HEK293 (cell line): ENCODE results near the gene SMIM33.
A peak's percentile ranks its signal among the peaks of the same experiment; 100 is the strongest.

Source experiments
- EGR2 ChIP-seq: fragments of 450-650 bp; formaldehyde crosslinking; IDR thresholded peaks from 2 replicates; pipeline ENCODE4 v1.5.1; 2016; ENCODE audit warnings: low read depth, missing biosample characterization, missing genetic modification characterization
- HIC1 ChIP-seq: fragments of 450-650 bp; formaldehyde crosslinking; IDR thresholded peaks from 2 replicates; pipeline ENCODE4 v1.5.1; 2016; ENCODE audit warnings: missing biosample characterization, missing genetic modification characterization
- KLF7 ChIP-seq: fragments of 450-650 bp; formaldehyde crosslinking; IDR thresholded peaks from 2 replicates; pipeline ENCODE4 v1.5.1; 2016; ENCODE audit warnings: missing biosample characterization, missing genetic modification characterization, borderline replicate concordance
- RBAK ChIP-seq: fragments of 450-650 bp; formaldehyde crosslinking; IDR thresholded peaks from 2 replicates; pipeline ENCODE4 v1.5.1; 2016; ENCODE audit warnings: missing biosample characterization, missing genetic modification characterization
- ZBTB21 ChIP-seq: fragments of 450-650 bp; formaldehyde crosslinking; IDR thresholded peaks from 2 replicates; pipeline ENCODE4 v1.5.1; 2017; ENCODE audit warnings: missing biosample characterization, missing genetic modification characterization
- ZBTB7A ChIP-seq: fragments of 450-650 bp; formaldehyde crosslinking; IDR thresholded peaks from 2 replicates; pipeline ENCODE4 v1.5.1; 2016; ENCODE audit warnings: low read depth, missing biosample characterization, missing genetic modification characterization
- ZNF114 ChIP-seq: fragments of 450-650 bp; formaldehyde crosslinking; IDR thresholded peaks from 2 replicates; pipeline ENCODE4 v1.5.0; 2017; ENCODE audit warnings: missing biosample characterization, missing genetic modification characterization
- ZNF169 ChIP-seq: fragments of 450-650 bp; formaldehyde crosslinking; IDR thresholded peaks from 2 replicates; pipeline ENCODE4 v1.5.1; 2016; ENCODE audit warnings: missing biosample characterization, missing genetic modification characterization
- ZNF18 ChIP-seq: fragments of 450-650 bp; formaldehyde crosslinking; IDR thresholded peaks from 2 replicates; pipeline ENCODE4 v1.5.1; 2016; ENCODE audit warnings: missing biosample characterization, missing genetic modification characterization
- ZNF274 ChIP-seq, 2 experiments: fragments of 200-500 bp in 1 of 2; fragments of 450-650 bp in 1 of 2; sonication (Bioruptor generic) in 1 of 2; formaldehyde crosslinking in 1 of 2; IDR thresholded peaks; 2 replicates each; pipeline versions ENCODE4 v1.5.1 to v1.6.1; 2014 to 2016; ENCODE audit warnings: borderline replicate concordance in 1 of 2, inconsistent platforms in 1 of 2, low read length in 1 of 2, missing biosample characterization in 1 of 2, missing genetic modification characterization in 1 of 2
- ZNF391 ChIP-seq: fragments of 450-650 bp; formaldehyde crosslinking; IDR thresholded peaks from 2 replicates; pipeline ENCODE4 v1.5.1; 2016; ENCODE audit warnings: low read depth, missing biosample characterization, missing genetic modification characterization, borderline replicate concordance
- ZNF473 ChIP-seq: fragments of 450-650 bp; formaldehyde crosslinking; IDR thresholded peaks from 2 replicates; pipeline ENCODE4 v1.5.1; 2017; ENCODE audit warnings: missing biosample characterization, missing genetic modification characterization
- ZNF521 ChIP-seq: fragments of 450-650 bp; formaldehyde crosslinking; IDR thresholded peaks from 2 replicates; pipeline ENCODE4 v1.5.1; 2017; ENCODE audit warnings: missing biosample characterization, mild to moderate bottlenecking, missing genetic modification characterization
- ZNF670 ChIP-seq: fragments of 450-650 bp; formaldehyde crosslinking; IDR thresholded peaks from 2 replicates; pipeline ENCODE4 v1.5.1; 2016; ENCODE audit warnings: missing biosample characterization, missing genetic modification characterization, low read depth
- TF ChIP-seq, protein P1 (sequence below): fragments of 450-650 bp; formaldehyde crosslinking; IDR thresholded peaks from 2 replicates; pipeline ENCODE4 v1.5.1; 2016; ENCODE audit warnings: missing biosample characterization, missing genetic modification characterization
- TF ChIP-seq, protein P2 (sequence below): fragments of 450-650 bp; formaldehyde crosslinking; IDR thresholded peaks from 2 replicates; pipeline ENCODE4 v1.5.1; 2016; ENCODE audit warnings: missing biosample characterization, missing genetic modification characterization

Gene SMIM33

GRCh38 chr5:139453683-139454567 is 16.9 kb upstream of the SMIM33 start (continued):
- TF ChIP-seq, protein P1, sequence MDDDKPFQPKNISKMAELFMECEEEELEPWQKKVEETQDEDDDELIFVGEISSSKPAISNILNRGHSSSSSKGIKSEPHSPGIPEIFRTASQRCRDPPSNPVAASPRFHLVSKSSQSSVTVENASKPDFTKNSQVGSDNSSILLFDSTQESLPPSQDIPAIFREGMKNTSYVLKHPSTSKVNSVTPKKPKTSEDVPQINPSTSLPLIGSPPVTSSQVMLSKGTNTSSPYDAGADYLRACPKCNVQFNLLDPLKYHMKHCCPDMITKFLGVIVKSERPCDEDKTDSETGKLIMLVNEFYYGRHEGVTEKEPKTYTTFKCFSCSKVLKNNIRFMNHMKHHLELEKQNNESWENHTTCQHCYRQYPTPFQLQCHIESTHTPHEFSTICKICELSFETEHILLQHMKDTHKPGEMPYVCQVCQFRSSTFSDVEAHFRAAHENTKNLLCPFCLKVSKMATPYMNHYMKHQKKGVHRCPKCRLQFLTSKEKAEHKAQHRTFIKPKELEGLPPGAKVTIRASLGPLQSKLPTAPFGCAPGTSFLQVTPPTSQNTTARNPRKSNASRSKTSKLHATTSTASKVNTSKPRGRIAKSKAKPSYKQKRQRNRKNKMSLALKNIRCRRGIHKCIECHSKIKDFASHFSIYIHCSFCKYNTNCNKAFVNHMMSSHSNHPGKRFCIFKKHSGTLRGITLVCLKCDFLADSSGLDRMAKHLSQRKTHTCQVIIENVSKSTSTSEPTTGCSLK, result 0 out of 2 replicates have a peak, but pooled peaks have one; percentile 20
- TF ChIP-seq ZNF670 (tag by site-specific recombination) (0 out of 2 replicates have a peak, but pooled peaks have one; percentile 45), ZNF274 (IDR thresholded peaks at IDR 0.05; ENCODE audit: low read length) (no peak), ZNF274 (tag by site-specific recombination; IDR thresholded peaks at IDR 0.05; ENCODE audit: borderline replicate concordance) (0 out of 2 replicates have a peak, but pooled peaks have one; percentile 17), ZNF391 (tag by site-specific recombination) (peak; percentile 83; the same call in 1 of the 2 replicates), ZNF114 (no peak), ZNF521 (tag by site-specific recombination) (no peak), HIC1 (tag by site-specific recombination) (no peak), KLF7 (tag by site-specific recombination) (no peak), EGR2 (tag by site-specific recombination) (peak; percentile 100), RBAK (tag by site-specific recombination) (0 out of 2 replicates have a peak, but pooled peaks have one; percentile 38), ZNF473 (tag by site-specific recombination) (peak; percentile 76; the same call in 1 of the 2 replicates), ZBTB7A (peak; percentile 24; the same call in 1 of the 2 replicates), ZBTB21 (0 out of 2 replicates have a peak, but pooled peaks have one; percentile 22), ZNF169 (tag by site-specific recombination) (peak; percentile 10; the same call in 1 of the 2 replicates), ZNF18 (tag by site-specific recombination) (peak; percentile 50; the same call in 1 of the 2 replicates)
- TF ChIP-seq, protein P2, sequence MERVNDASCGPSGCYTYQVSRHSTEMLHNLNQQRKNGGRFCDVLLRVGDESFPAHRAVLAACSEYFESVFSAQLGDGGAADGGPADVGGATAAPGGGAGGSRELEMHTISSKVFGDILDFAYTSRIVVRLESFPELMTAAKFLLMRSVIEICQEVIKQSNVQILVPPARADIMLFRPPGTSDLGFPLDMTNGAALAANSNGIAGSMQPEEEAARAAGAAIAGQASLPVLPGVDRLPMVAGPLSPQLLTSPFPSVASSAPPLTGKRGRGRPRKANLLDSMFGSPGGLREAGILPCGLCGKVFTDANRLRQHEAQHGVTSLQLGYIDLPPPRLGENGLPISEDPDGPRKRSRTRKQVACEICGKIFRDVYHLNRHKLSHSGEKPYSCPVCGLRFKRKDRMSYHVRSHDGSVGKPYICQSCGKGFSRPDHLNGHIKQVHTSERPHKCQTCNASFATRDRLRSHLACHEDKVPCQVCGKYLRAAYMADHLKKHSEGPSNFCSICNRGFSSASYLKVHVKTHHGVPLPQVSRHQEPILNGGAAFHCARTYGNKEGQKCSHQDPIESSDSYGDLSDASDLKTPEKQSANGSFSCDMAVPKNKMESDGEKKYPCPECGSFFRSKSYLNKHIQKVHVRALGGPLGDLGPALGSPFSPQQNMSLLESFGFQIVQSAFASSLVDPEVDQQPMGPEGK, result peak; percentile 14; the same call in 1 of the 2 replicates
- TF ChIP-seq, all 188 proteins: peak for 28
